ENCODE data around the gene WSB1. TPM values are rescaled to one million over a fixed set of nuclear protein-coding genes. Genes with fewer than 3 reads are reported as not detected.
A peak's percentile ranks its signal among the peaks of the same experiment; 100 is the strongest.

WSB1 gene
- total and polyA plus RNA-seq, 9 of the 15 experiments (the other 6 are each of a cell fraction or from before 2014, with no cell fraction given) = 22.8 to 229 (median 81.1) TPM

- TF ChIP-seq, protein P1, sequence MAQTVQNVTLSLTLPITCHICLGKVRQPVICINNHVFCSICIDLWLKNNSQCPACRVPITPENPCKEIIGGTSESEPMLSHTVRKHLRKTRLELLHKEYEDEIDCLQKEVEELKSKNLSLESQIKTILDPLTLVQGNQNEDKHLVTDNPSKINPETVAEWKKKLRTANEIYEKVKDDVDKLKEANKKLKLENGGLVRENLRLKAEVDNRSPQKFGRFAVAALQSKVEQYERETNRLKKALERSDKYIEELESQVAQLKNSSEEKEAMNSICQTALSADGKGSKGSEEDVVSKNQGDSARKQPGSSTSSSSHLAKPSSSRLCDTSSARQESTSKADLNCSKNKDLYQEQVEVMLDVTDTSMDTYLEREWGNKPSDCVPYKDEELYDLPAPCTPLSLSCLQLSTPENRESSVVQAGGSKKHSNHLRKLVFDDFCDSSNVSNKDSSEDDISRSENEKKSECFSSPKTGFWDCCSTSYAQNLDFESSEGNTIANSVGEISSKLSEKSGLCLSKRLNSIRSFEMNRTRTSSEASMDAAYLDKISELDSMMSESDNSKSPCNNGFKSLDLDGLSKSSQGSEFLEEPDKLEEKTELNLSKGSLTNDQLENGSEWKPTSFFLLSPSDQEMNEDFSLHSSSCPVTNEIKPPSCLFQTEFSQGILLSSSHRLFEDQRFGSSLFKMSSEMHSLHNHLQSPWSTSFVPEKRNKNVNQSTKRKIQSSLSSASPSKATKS (CRISPR knock-in tag; IDR thresholded peaks at IDR 0.05) = no peak
- no peak for TF ChIP-seq ZNF75A (CRISPR knock-in tag; IDR thresholded peaks at IDR 0.05)
- TF ChIP-seq MAFK (IDR thresholded peaks at IDR 0.05; ENCODE audit: low read length) = 0 out of 2 replicates have a peak, but pooled peaks have one; percentile 32
- no peak for TF ChIP-seq HIVEP1 (CRISPR knock-in tag; IDR thresholded peaks at IDR 0.05)
- TF ChIP-seq ZNF583 (CRISPR knock-in tag; IDR thresholded peaks at IDR 0.05) = peak; percentile 16; the same call in 1 of the 2 replicates
- TF ChIP-seq CBFA2T3 (IDR thresholded peaks at IDR 0.05) = no peak
- TF ChIP-seq MTA2 (IDR thresholded peaks at IDR 0.05; ENCODE audit: low read depth) = no peak
- TF ChIP-seq, protein P2, sequence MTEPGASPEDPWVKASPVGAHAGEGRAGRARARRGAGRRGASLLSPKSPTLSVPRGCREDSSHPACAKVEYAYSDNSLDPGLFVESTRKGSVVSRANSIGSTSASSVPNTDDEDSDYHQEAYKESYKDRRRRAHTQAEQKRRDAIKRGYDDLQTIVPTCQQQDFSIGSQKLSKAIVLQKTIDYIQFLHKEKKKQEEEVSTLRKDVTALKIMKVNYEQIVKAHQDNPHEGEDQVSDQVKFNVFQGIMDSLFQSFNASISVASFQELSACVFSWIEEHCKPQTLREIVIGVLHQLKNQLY (CRISPR knock-in tag; conservative IDR thresholded peaks at IDR 0.05) = no peak
- TF ChIP-seq, protein P3, sequence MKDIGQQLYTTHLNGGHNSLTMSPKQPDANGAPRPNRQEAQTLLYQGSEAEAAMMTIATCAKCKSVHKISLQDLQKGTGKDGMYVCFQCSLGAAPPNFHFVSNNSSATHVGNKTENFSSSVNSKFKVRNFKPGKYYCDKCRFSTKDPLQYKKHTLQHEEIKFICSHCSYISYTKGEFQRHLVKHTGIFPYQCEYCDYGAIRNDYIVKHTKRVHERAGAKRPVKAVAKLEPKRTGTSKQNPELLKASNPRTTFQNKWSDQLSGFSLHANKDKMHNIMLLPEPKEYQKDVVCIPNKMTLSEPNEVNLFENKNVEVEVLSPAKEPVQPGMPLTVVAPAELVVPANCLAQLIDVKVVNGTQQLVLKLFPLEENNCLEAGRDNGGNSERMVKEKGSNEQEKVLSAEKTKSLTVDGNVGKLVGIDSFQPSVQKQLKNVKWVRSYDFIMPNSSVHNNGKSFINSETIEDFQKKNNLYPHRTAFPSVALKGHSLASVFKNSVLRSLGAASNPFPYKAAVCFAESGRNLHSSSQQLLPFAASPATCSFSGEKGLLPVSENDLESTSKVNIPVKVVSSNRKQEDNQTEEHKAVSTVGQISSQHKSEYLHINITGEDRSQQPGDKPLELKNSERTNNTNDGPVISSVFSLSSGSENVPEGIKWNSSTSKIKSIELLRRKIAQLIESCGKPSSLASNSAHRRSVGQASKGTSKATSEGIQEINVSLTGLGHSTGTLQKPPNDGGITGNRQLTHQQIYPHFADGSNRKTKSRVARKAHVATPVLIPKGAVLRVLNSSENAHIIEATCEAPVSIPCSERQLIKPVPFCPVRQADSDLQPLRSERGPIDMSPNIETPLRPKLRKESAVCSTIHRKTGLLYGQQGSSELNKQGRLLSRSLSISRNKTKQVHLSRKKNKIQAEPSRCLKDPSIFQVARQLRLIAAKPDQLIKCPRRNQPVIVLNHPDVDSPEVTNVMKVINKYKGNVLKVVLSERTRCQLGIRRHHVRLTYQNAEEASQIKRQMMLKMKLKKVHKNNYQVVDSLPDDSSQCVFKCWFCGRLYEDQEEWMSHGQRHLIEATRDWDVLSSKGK (CRISPR knock-in tag; IDR thresholded peaks at IDR 0.05) = no peak
- no peak for TF ChIP-seq HDAC3 (IDR thresholded peaks at IDR 0.05; ENCODE audit: borderline replicate concordance, partially characterized antibody)
- TF ChIP-seq ZNF41 (CRISPR knock-in tag; conservative IDR thresholded peaks at IDR 0.05) = no peak
- TF ChIP-seq CCAR2 (IDR thresholded peaks at IDR 0.05; ENCODE audit: low read depth, low read length) = no peak
- TF ChIP-seq ZNF197 (CRISPR knock-in tag; IDR thresholded peaks at IDR 0.05; ENCODE audit: low read depth) = no peak; the same call in 1 of the 2 replicates
- no peak for TF ChIP-seq KLF10 (CRISPR knock-in tag; IDR thresholded peaks at IDR 0.05)
- TF ChIP-seq BMI1 (IDR thresholded peaks at IDR 0.05; ENCODE audit: low read length) = no peak
- TF ChIP-seq PTTG1 (tag; IDR thresholded peaks at IDR 0.05; ENCODE audit: low read depth) = no peak
- TF ChIP-seq MXI1 (IDR thresholded peaks at IDR 0.05; ENCODE audit: low read depth, low read length) = no peak
Observed at GRCh38 chr17:27353461-27354050, 59.6 kb downstream of the WSB1 start (continued).
